Measurements from ENCODE around the gene NRXN3. TPM values are rescaled to one million over a fixed set of nuclear protein-coding genes. Genes with fewer than 3 reads are reported as not detected.
A peak's percentile ranks its signal among the peaks of the same experiment; 100 is the strongest.

Gene NRXN3
- polyA plus RNA-seq, 1 donor from 2014 or later, result not detected

GRCh38 chr14:79248771-79249170 lies 1078.6 kb downstream of the NRXN3 start:
- Mint-ChIP-seq H3K4me1 (no peaks in the 10 kb centered on the region), H3K9me3 (peaks cover 2 to 15% (median 6%) of the 10 kb centered on the region in 3 donors), H3K27me3 (no peaks in the 10 kb centered on the region), H3K4me3 (no peak overlapping the region), H3K36me3 (no peaks in the 10 kb centered on the region), H3K27ac (peak overlapping the region in 1 of 3 donors; percentile 32)

DNA sequence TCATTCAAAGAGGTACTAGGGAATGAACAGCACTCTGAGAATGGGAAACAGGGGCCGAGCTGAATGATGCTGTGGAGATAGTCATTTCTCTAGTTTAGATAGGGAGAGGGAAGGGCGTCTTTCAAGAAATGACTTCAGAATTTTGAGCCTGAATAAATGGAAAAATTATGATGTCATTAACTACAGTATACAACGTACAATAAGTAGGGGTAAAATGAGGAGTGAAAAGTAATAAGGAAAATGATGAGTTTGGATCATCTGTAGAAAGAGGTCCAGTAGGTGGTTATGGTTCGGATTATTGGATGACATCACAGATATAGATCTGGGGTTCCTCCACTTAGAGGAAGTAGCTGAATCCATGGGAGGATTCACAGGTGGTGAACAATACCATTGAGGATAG lies 1081.1 kb downstream of the NRXN3 start:
- H3K4me1 Mint-ChIP-seq, result no peaks in the 10 kb centered on the region
- H3K4me3 Mint-ChIP-seq, result no peak overlapping the region
- H3K9me3 Mint-ChIP-seq, result peaks cover 0 to 13% (median 9%) of the 10 kb centered on the region in 3 donors
- H3K27ac Mint-ChIP-seq, result no peak overlapping the region
- no peaks in the 10 kb centered on the region for H3K36me3 Mint-ChIP-seq
- H3K27me3 Mint-ChIP-seq, result no peaks in the 10 kb centered on the region

DNA sequence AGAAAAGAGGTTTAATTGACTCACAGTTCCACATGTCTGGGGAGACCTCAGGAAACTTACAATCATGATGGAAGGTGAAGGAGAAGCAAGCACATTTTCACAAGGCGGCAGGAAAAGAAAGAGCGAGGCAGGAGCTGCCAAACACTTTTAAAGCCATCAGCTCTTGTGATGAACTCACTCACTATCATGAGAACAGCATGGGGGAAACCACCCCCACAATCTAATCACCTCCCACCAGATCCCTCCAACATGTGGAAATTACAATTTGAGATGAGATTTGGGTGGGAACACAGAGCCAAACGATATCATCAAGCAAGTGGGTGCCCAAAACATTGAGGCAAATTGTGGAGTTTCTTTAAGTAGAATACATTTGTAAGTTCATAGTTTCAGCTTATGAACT lies 1083.4 kb downstream of the NRXN3 start:
- Mint-ChIP-seq H3K4me1 (no peaks in the 10 kb centered on the region), H3K27me3 (no peaks in the 10 kb centered on the region)

GRCh38 chr14:79254069-79254775 lies 1084.0 kb downstream of the NRXN3 start:
- H3K27ac Mint-ChIP-seq, result no peak overlapping the region
- no peaks in the 10 kb centered on the region for H3K4me1 Mint-ChIP-seq
- no peak overlapping the region for H3K4me3 Mint-ChIP-seq
- H3K9me3 Mint-ChIP-seq, result peaks cover 0 to 9% (median 9%) of the 10 kb centered on the region in 3 donors
- no peaks in the 10 kb centered on the region for H3K36me3 Mint-ChIP-seq
- no peaks in the 10 kb centered on the region for H3K27me3 Mint-ChIP-seq

More for the DNA sequence above, 1083.4 kb downstream of the NRXN3 start:
- Mint-ChIP-seq H3K9me3 (peaks cover 0 to 9% (median 9%) of the 10 kb centered on the region in 3 donors), H3K27ac (no peak overlapping the region), H3K36me3 (no peaks in the 10 kb centered on the region), H3K4me3 (no peak overlapping the region)

DNA sequence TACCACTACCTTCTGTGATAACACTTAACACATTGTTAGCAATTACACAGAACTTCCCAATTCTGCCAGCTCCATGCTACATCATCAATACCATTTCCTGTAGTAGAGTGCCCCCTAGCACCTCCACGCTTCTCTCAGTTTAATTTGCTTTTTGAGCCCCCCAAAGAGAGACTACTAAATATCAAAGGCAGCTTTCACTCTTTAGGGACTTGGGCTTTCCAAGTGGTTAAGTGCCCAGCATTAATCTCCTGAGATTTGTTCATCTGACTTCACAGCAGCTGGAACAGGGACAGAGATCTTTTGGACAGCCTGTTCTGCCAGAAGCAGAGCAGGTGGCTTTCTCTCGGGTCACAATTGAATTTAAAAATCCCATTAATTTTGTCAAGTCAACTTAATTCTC lies 1086.2 kb downstream of the NRXN3 start:
- Mint-ChIP-seq H3K4me1 (no peaks in the 10 kb centered on the region), H3K9me3 (peaks cover 2 to 5% (median 4%) of the 10 kb centered on the region in 3 donors), H3K36me3 (no peaks in the 10 kb centered on the region), H3K27me3 (no peaks in the 10 kb centered on the region), H3K4me3 (no peak overlapping the region), H3K27ac (no peak overlapping the region)

- Mint-ChIP-seq H3K9me3 (peaks cover 0 to 2% (median 0%) of the 10 kb centered on the region in 3 donors), H3K27ac (no peak overlapping the region), H3K4me3 (no peak overlapping the region), H3K4me1 (no peaks in the 10 kb centered on the region), H3K27me3 (no peaks in the 10 kb centered on the region), H3K36me3 (no peaks in the 10 kb centered on the region)
These were observed 1090.2 kb downstream of the NRXN3 start for GRCh38 chr14:79260406-79260805.

- H3K4me1 Mint-ChIP-seq, result no peaks in the 10 kb centered on the region
- H3K4me3 Mint-ChIP-seq, result no peak overlapping the region
- H3K27me3 Mint-ChIP-seq, result no peaks in the 10 kb centered on the region
- H3K27ac Mint-ChIP-seq, result no peak overlapping the region
- H3K36me3 Mint-ChIP-seq, result no peaks in the 10 kb centered on the region
- H3K9me3 Mint-ChIP-seq, result peaks cover 0 to 3% (median 0%) of the 10 kb centered on the region in 3 donors
These were observed 1095.3 kb downstream of the NRXN3 start for GRCh38 chr14:79265366-79265946.

- H3K4me3 Mint-ChIP-seq, result no peak overlapping the region
- H3K27ac Mint-ChIP-seq, result no peak overlapping the region
- peaks cover 0 to 3% (median 3%) of the 10 kb centered on the region in 3 donors for H3K9me3 Mint-ChIP-seq
- no peaks in the 10 kb centered on the region for H3K27me3 Mint-ChIP-seq
- H3K36me3 Mint-ChIP-seq, result no peaks in the 10 kb centered on the region
- H3K4me1 Mint-ChIP-seq, result no peaks in the 10 kb centered on the region
These were observed 1100.2 kb downstream of the NRXN3 start for GRCh38 chr14:79270361-79270760.

GRCh38 chr14:79271122-79271521 lies 1100.9 kb downstream of the NRXN3 start:
- H3K27me3 Mint-ChIP-seq, result no peaks in the 10 kb centered on the region
- no peaks in the 10 kb centered on the region for H3K36me3 Mint-ChIP-seq
- no peaks in the 10 kb centered on the region for H3K4me1 Mint-ChIP-seq
- no peak overlapping the region for H3K27ac Mint-ChIP-seq
- no peak overlapping the region for H3K4me3 Mint-ChIP-seq
- H3K9me3 Mint-ChIP-seq, result peaks cover 0 to 3% (median 3%) of the 10 kb centered on the region in 3 donors

DNA sequence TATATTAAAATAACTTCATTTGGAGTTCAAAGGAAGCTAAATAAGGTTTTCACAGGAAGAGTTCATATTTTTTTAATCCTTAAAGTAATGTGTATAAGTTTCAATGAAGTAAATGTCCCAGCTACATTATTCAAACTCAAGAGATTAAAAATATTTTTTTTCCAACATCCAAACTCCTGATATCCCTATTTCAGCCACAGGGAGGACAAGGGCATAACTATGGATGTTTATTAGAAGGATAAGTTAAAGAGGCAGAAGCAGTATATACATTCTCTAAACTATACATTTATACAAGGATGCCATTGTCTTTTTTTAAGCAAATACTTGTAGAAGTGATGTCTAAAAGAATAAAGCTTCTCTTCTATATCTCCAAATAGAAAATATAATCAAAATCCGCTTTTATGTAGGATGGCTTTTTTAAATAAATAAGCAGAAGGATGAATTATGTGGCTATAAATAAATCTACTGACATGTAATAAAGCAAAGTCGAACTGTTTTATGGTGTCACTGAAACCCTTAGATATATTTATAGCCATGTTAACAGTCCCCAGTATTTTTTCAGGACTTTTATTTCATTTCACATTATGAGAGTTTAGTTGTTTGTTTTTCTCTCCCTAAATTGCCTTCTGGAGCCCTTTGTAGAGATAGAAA lies 1104.6 kb downstream of the NRXN3 start:
- no peaks in the 10 kb centered on the region for H3K36me3 Mint-ChIP-seq
- H3K4me3 Mint-ChIP-seq, result no peak overlapping the region
- peaks cover 10% of the 10 kb centered on the region for H3K27me3 Mint-ChIP-seq
- H3K9me3 Mint-ChIP-seq, result peaks cover 0 to 5% (median 0%) of the 10 kb centered on the region in 3 donors
- no peaks in the 10 kb centered on the region for H3K4me1 Mint-ChIP-seq
- no peak overlapping the region for H3K27ac Mint-ChIP-seq

- H3K27ac Mint-ChIP-seq, result no peak overlapping the region
- peaks cover 14% of the 10 kb centered on the region for H3K27me3 Mint-ChIP-seq
- H3K9me3 Mint-ChIP-seq, result peaks cover 0 to 8% (median 0%) of the 10 kb centered on the region in 3 donors
- no peak overlapping the region for H3K4me3 Mint-ChIP-seq
- no peaks in the 10 kb centered on the region for H3K4me1 Mint-ChIP-seq
- H3K36me3 Mint-ChIP-seq, result no peaks in the 10 kb centered on the region
These were observed 1105.1 kb downstream of the NRXN3 start for GRCh38 chr14:79275292-79275655.

- no peak overlapping the region for H3K4me3 Mint-ChIP-seq
- no peak overlapping the region for H3K27ac Mint-ChIP-seq
- peaks cover 0 to 6% (median 0%) of the 10 kb centered on the region in 3 donors for H3K9me3 Mint-ChIP-seq
- H3K36me3 Mint-ChIP-seq, result no peaks in the 10 kb centered on the region
- no peaks in the 10 kb centered on the region for H3K4me1 Mint-ChIP-seq
- peaks cover 17% of the 10 kb centered on the region for H3K27me3 Mint-ChIP-seq
These were observed 1108.2 kb downstream of the NRXN3 start for GRCh38 chr14:79278286-79278797.

DNA sequence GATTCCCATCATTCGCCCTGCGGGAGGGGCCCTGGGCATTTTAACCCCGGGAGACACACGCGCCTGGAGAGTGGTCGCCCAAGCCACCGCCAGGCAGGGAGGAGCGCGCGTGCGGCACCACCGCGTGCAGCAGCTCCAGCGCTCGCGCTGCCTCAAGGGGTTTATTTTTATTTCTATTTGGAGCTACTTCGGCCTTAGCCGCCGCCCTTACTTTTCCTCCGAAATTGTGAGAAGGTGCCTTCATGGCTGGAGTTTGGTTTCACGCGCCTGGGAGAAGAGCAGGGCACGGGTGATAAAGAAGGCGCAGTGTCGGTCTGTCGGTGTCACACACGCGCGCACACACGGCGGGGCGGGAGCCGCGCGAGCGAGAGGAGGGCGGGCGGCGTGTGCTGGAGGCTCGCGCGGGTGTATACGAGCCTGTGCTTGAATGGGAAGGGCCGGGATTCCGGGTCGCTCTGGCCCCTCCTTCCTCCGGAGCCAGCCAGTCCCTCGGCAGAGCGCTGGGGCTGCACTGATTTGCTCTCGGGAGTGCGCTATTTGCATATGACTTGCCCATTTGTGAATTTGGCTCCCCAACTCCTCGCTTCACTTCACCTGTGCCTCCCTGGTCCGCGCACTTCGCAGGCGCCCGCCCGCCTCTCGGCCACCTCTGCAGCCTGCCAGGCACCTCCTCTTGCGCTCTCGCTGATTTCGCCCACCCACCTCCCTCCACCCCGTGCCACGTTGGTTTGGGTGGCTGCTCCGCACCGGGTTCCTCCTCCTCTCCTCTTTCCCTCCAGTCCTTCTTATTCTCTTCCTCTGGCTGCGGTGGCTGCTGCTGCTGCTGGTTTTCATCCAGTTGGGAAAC lies 1108.8 kb downstream of the NRXN3 start:
- Mint-ChIP-seq H3K4me1 (no peaks in the 10 kb centered on the region), H3K27ac (no peak overlapping the region), H3K9me3 (peaks cover 0 to 6% (median 0%) of the 10 kb centered on the region in 3 donors), H3K4me3 (no peak overlapping the region), H3K27me3 (peaks cover 17% of the 10 kb centered on the region), H3K36me3 (no peaks in the 10 kb centered on the region)

- Mint-ChIP-seq H3K36me3 (no peaks in the 10 kb centered on the region), H3K4me3 (peak overlapping the region in 1 of 4 donors; percentile 12), H3K4me1 (no peaks in the 10 kb centered on the region), H3K9me3 (peaks cover 0 to 8% (median 0%) of the 10 kb centered on the region in 3 donors), H3K27ac (no peak overlapping the region), H3K27me3 (peaks cover 17% of the 10 kb centered on the region)
These were observed 1109.7 kb downstream of the NRXN3 start for GRCh38 chr14:79279645-79280597.
